GM23338 (cell line): ENCODE measurements around the gene CFAP77. TPM values are rescaled to one million over a fixed set of nuclear protein-coding genes. Genes with fewer than 3 reads are reported as not detected.

Experiments used
- ATAC-seq: fragments of 200-7000 bp; cut with Tn5 transposase; 3 replicates; pipeline ENCODE4 v1.9.1; 2020
- DNase-seq: peaks from one replicate; pipeline ENCODE4 v3.0.0-alpha.2; 2015; ENCODE audit warnings: low spot score
- H2AFZ ChIP-seq: fragments of 200-600 bp; sonication (generic); 2 replicates; pipeline ENCODE4 v1.8.0; 2016; ENCODE audit warnings: antibody characterized with exemption, mild to moderate bottlenecking, moderate library complexity
- H3F3A ChIP-seq: fragments of 200-600 bp; sonication (generic); replicated peaks from 2 replicates; pipeline ENCODE4 v1.8.0; 2017; ENCODE audit warnings: antibody characterized with exemption, mixed run types, low read depth
- H3K27ac ChIP-seq: fragments of 200-600 bp; sonication (generic); 2 replicates; pipeline ENCODE4 v1.6.1; 2016; ENCODE audit warnings: low read depth
- H3K27me3 ChIP-seq: fragments of 200-600 bp; sonication (generic); 2 replicates; pipeline ENCODE4 v1.8.0; 2016; ENCODE audit warnings: mild to moderate bottlenecking, mixed run types, moderate library complexity; ENCODE audit not compliant: insufficient read depth
- H3K36me3 ChIP-seq: fragments of 200-600 bp; sonication (generic); 2 replicates; pipeline ENCODE4 v1.8.0; 2016; ENCODE audit warnings: mild to moderate bottlenecking; ENCODE audit not compliant: insufficient read depth
- H3K4me1 ChIP-seq: fragments of 200-600 bp; sonication (generic); 2 replicates; pipeline ENCODE4 v1.8.0; 2016; ENCODE audit warnings: mild to moderate bottlenecking, moderate library complexity; ENCODE audit not compliant: insufficient read depth
- H3K4me2 ChIP-seq: fragments of 200-600 bp; sonication (generic); 2 replicates; pipeline ENCODE4 v1.7.1; 2017; ENCODE audit warnings: mixed run types
- H3K4me3 ChIP-seq: fragments of 200-600 bp; sonication (generic); 2 replicates; pipeline ENCODE4 v1.6.1; 2016; ENCODE audit warnings: mixed run types
- H3K79me2 ChIP-seq: fragments of 200-600 bp; sonication (generic); replicated peaks from 2 replicates; pipeline ENCODE4 v1.8.0; 2017; ENCODE audit warnings: mild to moderate bottlenecking; ENCODE audit not compliant: insufficient read depth
- H3K9me2 ChIP-seq: fragments of 200-600 bp; sonication (generic); 2 replicates; pipeline ENCODE4 v1.8.0; 2017; ENCODE audit not compliant: insufficient read depth
- H4K20me1 ChIP-seq: fragments of 200-600 bp; sonication (generic); replicated peaks from 2 replicates; pipeline ENCODE4 v1.8.0; 2017; ENCODE audit warnings: mild to moderate bottlenecking; ENCODE audit not compliant: insufficient read depth
- H3K27ac Mint-ChIP-seq: 2 replicates; pipeline ENCODE4 v1.8.0; 2020; ENCODE audit warnings: inconsistent platforms, mild to moderate bottlenecking, moderate library complexity, mixed read lengths
- H3K27me3 Mint-ChIP-seq: 3 replicates; pipeline ENCODE4 v1.8.0; 2022; ENCODE audit warnings: low read depth, mild to moderate bottlenecking, moderate library complexity, mixed read lengths, inconsistent platforms; ENCODE audit not compliant: insufficient read depth, poor library complexity
- H3K36me3 Mint-ChIP-seq: 3 replicates; pipeline ENCODE4 v1.8.0; 2021; ENCODE audit warnings: low read depth, mild to moderate bottlenecking, inconsistent platforms, moderate library complexity, mixed read lengths
- H3K4me1 Mint-ChIP-seq: 3 replicates; pipeline ENCODE4 v1.8.0; 2020; ENCODE audit warnings: mild to moderate bottlenecking, inconsistent platforms, mixed read lengths
- H3K4me3 Mint-ChIP-seq: 3 replicates; pipeline ENCODE4 v1.8.0; 2021; ENCODE audit warnings: moderate library complexity, mild to moderate bottlenecking, inconsistent platforms, mixed read lengths
- H3K9me3 Mint-ChIP-seq: 3 replicates; pipeline ENCODE4 v1.8.0; 2020; ENCODE audit warnings: moderate library complexity, mild to moderate bottlenecking, inconsistent platforms, mixed read lengths
- CREB1 ChIP-seq: fragments of 250-450 bp; sonication (Bioruptor Pico); IDR thresholded peaks from 2 replicates; pipeline ENCODE4 v1.5.0; 2020; ENCODE audit warnings: low read depth, mild to moderate bottlenecking, moderate library complexity
- CTCF ChIP-seq, 2 experiments: fragments of 200-600 bp in 1 of 2; sonication (generic) in 1 of 2; conservative IDR thresholded peaks; 2 replicates each; pipeline versions ENCODE4 v1.5.1 to v1.6.1; 2016 to 2017; ENCODE audit warnings: antibody characterized with exemption in 2 of 2, low read depth in 2 of 2, mild to moderate bottlenecking in 2 of 2, moderate library complexity in 1 of 2
- ETS1 ChIP-seq: IDR thresholded peaks from 2 replicates; pipeline ENCODE4 v1.6.1; 2016; ENCODE audit warnings: antibody characterized with exemption
- EZH2 ChIP-seq: fragments of 200-600 bp; sonication (generic); IDR thresholded peaks from one replicate; pipeline ENCODE4 v1.8.0; 2017; ENCODE audit warnings: antibody characterized with exemption, mild to moderate bottlenecking, low read depth; ENCODE audit not compliant: unreplicated experiment
- EZH2phosphoT487 ChIP-seq: fragments of 200-600 bp; sonication (generic); IDR thresholded peaks from one replicate; pipeline ENCODE4 v1.8.1; 2018; ENCODE audit warnings: antibody characterized with exemption; ENCODE audit not compliant: unreplicated experiment
- NANOG ChIP-seq: IDR thresholded peaks from 2 replicates; pipeline ENCODE4 v1.6.1; 2016; ENCODE audit warnings: antibody characterized with exemption, borderline replicate concordance
- POLR2AphosphoS5 ChIP-seq: IDR thresholded peaks from 2 replicates; pipeline ENCODE4 v1.6.1; 2016; ENCODE audit warnings: antibody characterized with exemption, low read depth
- REST ChIP-seq: IDR thresholded peaks from one replicate; pipeline ENCODE4 v1.6.1; 2018; ENCODE audit warnings: antibody characterized with exemption; ENCODE audit not compliant: unreplicated experiment
- ZNF331 ChIP-seq: fragments of 250-450 bp; sonication (Bioruptor Pico); IDR thresholded peaks from 2 replicates; pipeline ENCODE4 v1.5.0; 2020; ENCODE audit warnings: low read depth, mild to moderate bottlenecking, moderate library complexity
- polyA plus RNA-seq: library from polyadenylated mRNA; unstranded; fragments of >200 nt; fragmentation: Nextera tagmentation; extraction: Ambion mirVana; gene quantifications from 2 replicates; pipeline ENCODE4 v1.2.1, GENCODE V29; 2016
- total RNA-seq: library from RNA; depleted of rRNA; stranded (reverse); fragments of >200 nt; shearing (Covaris generic); gene quantifications from 2 replicates; pipeline ENCODE4 v1.2.3, GENCODE V29; 2014

The CFAP77 gene
- total and polyA plus RNA-seq, 2 experiments from 2014 or later: 0.97 to 1.3 TPM

GRCh38 chr9:132443951-132444607, 34.1 kb downstream of the CFAP77 start (continued):
- TF ChIP-seq CTCF (conservative IDR thresholded peaks at IDR 0.05; ENCODE audit: low read depth in 2 of 2) (no peak), REST (no peak), POLR2AphosphoS5 (no peak), NANOG (no peak), ETS1 (no peak), EZH2phosphoT487 (no peak), ZNF331 (CRISPR knock-in tag) (no peak)

- no peaks in the 10 kb centered on the region for H3K36me3 Mint-ChIP-seq
- no peak overlapping the region for H3K27ac Mint-ChIP-seq
- TF ChIP-seq REST: no peak
- no peak for TF ChIP-seq EZH2
- no peak for TF ChIP-seq EZH2phosphoT487
- no peak for TF ChIP-seq POLR2AphosphoS5
- TF ChIP-seq CREB1 (CRISPR knock-in tag): no peak
- no peak for TF ChIP-seq ETS1
These were observed 36.9 kb downstream of the CFAP77 start for GRCh38 chr9:132446887-132447286.

More at GRCh38 chr9:132446887-132447286, 36.9 kb downstream of the CFAP77 start:
- Mint-ChIP-seq H3K9me3 (no peaks in the 10 kb centered on the region), H3K4me3 (no peak overlapping the region), H3K4me1 (peaks cover under 1% of the 10 kb centered on the region; the same call in 1 of the 3 replicates), H3K27me3 (peaks cover 3% of the 10 kb centered on the region)
- ATAC-seq: no peak
- DNase-seq: no peak
- Histone ChIP-seq H3K79me2 (no peaks in the 10 kb centered on the region), H3K27me3 (no peaks in the 10 kb centered on the region), H3K27ac (no peak overlapping the region), H3K4me2 (no peak overlapping the region), H4K20me1 (no peaks in the 10 kb centered on the region), H2AFZ (0 out of 2 replicates have a peak overlapping the region, but pooled peaks have one; percentile 73), H3F3A (no peaks in the 10 kb centered on the region), H3K9me2 (no peaks in the 10 kb centered on the region), H3K36me3 (no peaks in the 10 kb centered on the region), H3K4me1 (no peaks in the 10 kb centered on the region), H3K4me3 (no peak overlapping the region)
